H1 (cell line): ENCODE measurements around the gene CEP41.

ENCODE experiments used
- EP300 ChIP-seq, 2 experiments: IDR thresholded peaks; 1 replicate in 1 of 2; 2 replicates in 1 of 2; pipeline ENCODE4 v1.6.1; 2011 to 2012; ENCODE audit warnings: low read depth in 2 of 2, low read length in 2 of 2, mild to moderate bottlenecking in 2 of 2, borderline replicate concordance in 1 of 2, inconsistent platforms in 1 of 2, moderate library complexity in 1 of 2
- JUN ChIP-seq: IDR thresholded peaks from 2 replicates; pipeline ENCODE4 v1.6.1; 2011; ENCODE audit warnings: low read depth, mild to moderate bottlenecking, improper control_type of control experiment, low read length
- KDM1A ChIP-seq: fragments of 200-600, 300-600 bp; sonication (generic); IDR thresholded peaks from 2 replicates; pipeline ENCODE4 v1.7.1; 2016; ENCODE audit warnings: mild to moderate bottlenecking, low read length, borderline replicate concordance
- RBBP5 ChIP-seq: IDR thresholded peaks from 2 replicates; pipeline ENCODE4 v1.7.1; 2012; ENCODE audit warnings: low read depth, mild to moderate bottlenecking, inconsistent platforms, low read length, moderate library complexity, borderline replicate concordance
- RXRA ChIP-seq: IDR thresholded peaks from 2 replicates; pipeline ENCODE4 v1.6.1; 2011; ENCODE audit warnings: low read depth, mild to moderate bottlenecking, low read length, moderate library complexity; ENCODE audit not compliant: insufficient read depth
- SRF ChIP-seq: IDR thresholded peaks from 2 replicates; pipeline ENCODE4 v1.6.1; 2011; ENCODE audit warnings: mild to moderate bottlenecking, low read depth, low read length, moderate library complexity
- SUZ12 ChIP-seq: fragments of 200-600 bp; sonication (generic); IDR thresholded peaks from 2 replicates; pipeline ENCODE4 v1.6.1; 2012; ENCODE audit warnings: mild to moderate bottlenecking, inconsistent platforms, low read length, moderate library complexity, mixed read lengths
- TF ChIP-seq, protein P1 (sequence below), 3 experiments: IDR thresholded peaks; 1 replicate in 2 of 3; 2 replicates in 1 of 3; pipeline versions ENCODE4 v1.5.1 to v1.6.1; 2011; ENCODE audit warnings: low read length in 3 of 3, mild to moderate bottlenecking in 3 of 3, inconsistent platforms in 2 of 3, low read depth in 1 of 3, moderate library complexity in 1 of 3; ENCODE audit not compliant: insufficient read depth in 1 of 3; ENCODE audit errors: control extremely low read depth in 1 of 3
- TF ChIP-seq, protein P2 (sequence below): IDR thresholded peaks from 2 replicates; pipeline ENCODE4 v1.6.1; 2012; ENCODE audit warnings: inconsistent platforms

DNA sequence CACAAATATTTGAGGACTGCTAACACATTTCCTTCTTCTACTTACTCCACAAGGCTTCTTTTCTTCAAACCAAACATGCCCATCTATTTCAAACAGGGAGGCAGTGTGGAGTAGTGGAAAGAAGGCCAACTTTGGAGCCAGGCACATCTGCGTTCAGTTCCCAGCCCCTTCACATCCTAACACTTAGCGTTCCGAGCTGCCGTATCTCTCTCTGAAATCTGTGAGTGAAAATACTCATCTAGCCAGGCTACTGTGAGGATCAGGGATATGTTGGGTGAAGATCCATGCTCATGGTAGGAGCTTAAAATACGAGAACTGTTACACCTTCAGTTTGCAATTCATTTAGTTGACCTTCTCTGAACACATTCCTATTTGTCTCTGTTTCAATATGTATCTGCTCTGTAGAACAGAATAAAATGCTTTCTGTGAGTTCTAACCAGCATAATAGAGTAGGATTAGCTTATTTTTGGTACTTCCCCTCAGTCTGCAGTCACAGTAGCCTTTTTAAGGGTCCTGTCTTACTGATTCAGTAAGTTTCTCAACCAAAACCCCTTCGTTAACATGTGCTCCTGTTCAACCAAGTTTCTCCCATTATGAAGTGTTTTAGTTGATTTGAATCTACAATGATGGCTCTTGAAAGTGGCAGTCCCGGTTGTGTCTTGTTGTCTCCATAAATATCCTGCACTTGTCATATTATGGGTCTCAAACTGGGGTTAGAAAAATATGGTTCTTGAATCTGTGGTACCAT is 47.8 kb upstream of the CEP41 start:
- no peak for TF ChIP-seq EP300 (IDR thresholded peaks at IDR 0.05; ENCODE audit: borderline replicate concordance in 1 of 2, low read depth in 2 of 2, low read length in 2 of 2)
- TF ChIP-seq, protein P1, sequence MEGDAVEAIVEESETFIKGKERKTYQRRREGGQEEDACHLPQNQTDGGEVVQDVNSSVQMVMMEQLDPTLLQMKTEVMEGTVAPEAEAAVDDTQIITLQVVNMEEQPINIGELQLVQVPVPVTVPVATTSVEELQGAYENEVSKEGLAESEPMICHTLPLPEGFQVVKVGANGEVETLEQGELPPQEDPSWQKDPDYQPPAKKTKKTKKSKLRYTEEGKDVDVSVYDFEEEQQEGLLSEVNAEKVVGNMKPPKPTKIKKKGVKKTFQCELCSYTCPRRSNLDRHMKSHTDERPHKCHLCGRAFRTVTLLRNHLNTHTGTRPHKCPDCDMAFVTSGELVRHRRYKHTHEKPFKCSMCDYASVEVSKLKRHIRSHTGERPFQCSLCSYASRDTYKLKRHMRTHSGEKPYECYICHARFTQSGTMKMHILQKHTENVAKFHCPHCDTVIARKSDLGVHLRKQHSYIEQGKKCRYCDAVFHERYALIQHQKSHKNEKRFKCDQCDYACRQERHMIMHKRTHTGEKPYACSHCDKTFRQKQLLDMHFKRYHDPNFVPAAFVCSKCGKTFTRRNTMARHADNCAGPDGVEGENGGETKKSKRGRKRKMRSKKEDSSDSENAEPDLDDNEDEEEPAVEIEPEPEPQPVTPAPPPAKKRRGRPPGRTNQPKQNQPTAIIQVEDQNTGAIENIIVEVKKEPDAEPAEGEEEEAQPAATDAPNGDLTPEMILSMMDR (IDR thresholded peaks at IDR 0.05; ENCODE audit: control extremely low read depth in 1 of 3, insufficient read depth in 1 of 3, low read depth in 1 of 3, low read length in 3 of 3): no peak
- no peak for TF ChIP-seq KDM1A
- no peak for TF ChIP-seq JUN
- TF ChIP-seq RXRA: no peak
- TF ChIP-seq, protein P2, sequence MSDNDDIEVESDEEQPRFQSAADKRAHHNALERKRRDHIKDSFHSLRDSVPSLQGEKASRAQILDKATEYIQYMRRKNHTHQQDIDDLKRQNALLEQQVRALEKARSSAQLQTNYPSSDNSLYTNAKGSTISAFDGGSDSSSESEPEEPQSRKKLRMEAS: no peak
- no peak for TF ChIP-seq SUZ12
- no peak for TF ChIP-seq SRF
- no peak for TF ChIP-seq RBBP5
